Muscle layer of duodenum (tissue), 2 donors: ENCODE results near the gene PRTG.

Source experiments
- H3K27ac ChIP-seq: one replicate; pipeline ENCODE4 v1.7.0; 2013; ENCODE audit warnings: mild to moderate bottlenecking, low read length
- H3K27me3 ChIP-seq: one replicate; pipeline ENCODE4 v1.7.0; 2013; ENCODE audit warnings: low read depth, mild to moderate bottlenecking, control low read depth, low read length
- H3K36me3 ChIP-seq, 2 donors: one replicate each; pipeline ENCODE4 v1.7.0; 2013; ENCODE audit warnings: low read length in 2 of 2, control low read depth in 1 of 2, mild to moderate bottlenecking in 1 of 2; ENCODE audit not compliant: insufficient read depth in 2 of 2, control insufficient read depth in 1 of 2
- H3K4me1 ChIP-seq, 2 donors: one replicate each; pipeline ENCODE4 v1.7.0; 2013; ENCODE audit warnings: low read length in 2 of 2, mild to moderate bottlenecking in 2 of 2, control low read depth in 1 of 2, moderate library complexity in 1 of 2; ENCODE audit not compliant: insufficient read depth in 2 of 2, control insufficient read depth in 1 of 2
- H3K4me3 ChIP-seq, 2 donors: one replicate each; pipeline ENCODE4 v1.7.0; 2013; ENCODE audit warnings: low read length in 2 of 2, low read depth in 1 of 2, mild to moderate bottlenecking in 1 of 2
- H3K9me3 ChIP-seq, 2 donors: one replicate each; pipeline ENCODE4 v1.7.0; 2013; ENCODE audit warnings: low read length in 2 of 2, control low read depth in 1 of 2, mild to moderate bottlenecking in 1 of 2; ENCODE audit not compliant: control insufficient read depth in 1 of 2
- donor health status: healthy.

Gene PRTG

GRCh38 chr15:55714064-55714463 lies 28.9 kb downstream of the PRTG start:
- no peaks in the 10 kb centered on the region for H3K4me1 ChIP-seq
- H3K9me3 ChIP-seq = no peaks in the 10 kb centered on the region
- H3K27ac ChIP-seq = no peak overlapping the region
- H3K4me3 ChIP-seq = no peak overlapping the region
- H3K27me3 ChIP-seq = no peaks in the 10 kb centered on the region
- no peaks in the 10 kb centered on the region for H3K36me3 ChIP-seq

- Histone ChIP-seq H3K4me1 (no peaks in the 10 kb centered on the region), H3K4me3 (no peak overlapping the region), H3K27me3 (no peaks in the 10 kb centered on the region), H3K9me3 (no peaks in the 10 kb centered on the region), H3K36me3 (no peaks in the 10 kb centered on the region), H3K27ac (no peak overlapping the region)
Observed at GRCh38 chr15:55712363-55712762, 30.6 kb downstream of the PRTG start.

DNA sequence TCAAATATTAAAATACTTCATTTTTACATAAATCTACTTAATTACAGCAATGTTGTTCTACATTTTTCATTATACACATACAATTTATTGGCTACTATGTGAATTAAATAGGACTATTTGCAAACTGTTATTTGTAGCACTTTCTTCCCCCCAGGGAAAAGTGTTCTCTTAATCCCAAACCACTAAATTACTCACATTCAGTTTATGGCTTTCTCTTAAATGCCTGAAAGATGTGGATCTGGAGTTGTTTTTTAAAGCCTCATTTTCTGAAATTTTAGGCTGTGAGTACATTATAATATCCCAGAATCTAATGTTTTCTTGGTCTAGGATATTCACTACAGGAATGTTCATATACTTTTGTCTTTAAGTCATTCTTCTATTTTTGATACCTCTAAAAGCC lies 32.7 kb downstream of the PRTG start:
- Histone ChIP-seq H3K27ac (no peak overlapping the region), H3K36me3 (no peaks in the 10 kb centered on the region), H3K9me3 (no peaks in the 10 kb centered on the region), H3K27me3 (no peaks in the 10 kb centered on the region), H3K4me1 (no peaks in the 10 kb centered on the region), H3K4me3 (no peak overlapping the region)

DNA sequence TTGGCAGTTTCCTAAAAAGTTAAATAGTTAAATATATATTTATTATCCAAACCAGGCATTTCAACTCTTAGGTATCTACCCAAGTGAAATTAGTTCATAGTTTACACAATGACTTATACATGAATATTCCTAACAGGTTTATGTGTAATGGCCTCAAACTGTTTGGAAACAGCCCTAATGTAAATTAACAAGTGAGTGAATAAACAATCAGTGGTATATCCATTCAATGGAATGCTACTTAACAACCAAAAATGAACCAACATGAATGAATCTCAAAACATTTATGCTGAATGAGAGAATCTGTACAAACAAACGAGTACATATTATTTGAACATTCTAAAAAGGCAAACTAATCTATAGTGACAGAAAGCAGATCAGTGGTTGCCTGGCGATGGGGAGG lies 33.5 kb downstream of the PRTG start:
- H3K27ac ChIP-seq = no peak overlapping the region

GRCh38 chr15:55708720-55709119 lies 34.2 kb downstream of the PRTG start:
- Histone ChIP-seq H3K27me3 (no peaks in the 10 kb centered on the region), H3K4me3 (no peak overlapping the region), H3K36me3 (no peaks in the 10 kb centered on the region), H3K4me1 (no peaks in the 10 kb centered on the region), H3K27ac (no peak overlapping the region), H3K9me3 (no peaks in the 10 kb centered on the region)

More for the DNA sequence above, 33.5 kb downstream of the PRTG start:
- Histone ChIP-seq H3K27me3 (no peaks in the 10 kb centered on the region), H3K4me1 (no peaks in the 10 kb centered on the region), H3K9me3 (no peaks in the 10 kb centered on the region), H3K4me3 (no peak overlapping the region), H3K36me3 (no peaks in the 10 kb centered on the region)

GRCh38 chr15:55707951-55708350 lies 35.0 kb downstream of the PRTG start:
- no peaks in the 10 kb centered on the region for H3K36me3 ChIP-seq
- no peak overlapping the region for H3K27ac ChIP-seq
- H3K4me3 ChIP-seq = no peak overlapping the region
- no peaks in the 10 kb centered on the region for H3K9me3 ChIP-seq
- no peaks in the 10 kb centered on the region for H3K27me3 ChIP-seq
- H3K4me1 ChIP-seq = no peaks in the 10 kb centered on the region

- H3K4me3 ChIP-seq = no peak overlapping the region
- no peaks in the 10 kb centered on the region for H3K36me3 ChIP-seq
- H3K9me3 ChIP-seq = no peaks in the 10 kb centered on the region
- H3K27me3 ChIP-seq = no peaks in the 10 kb centered on the region
- no peak overlapping the region for H3K27ac ChIP-seq
- no peaks in the 10 kb centered on the region for H3K4me1 ChIP-seq
Observed at GRCh38 chr15:55707518-55707917, 35.4 kb downstream of the PRTG start.

DNA sequence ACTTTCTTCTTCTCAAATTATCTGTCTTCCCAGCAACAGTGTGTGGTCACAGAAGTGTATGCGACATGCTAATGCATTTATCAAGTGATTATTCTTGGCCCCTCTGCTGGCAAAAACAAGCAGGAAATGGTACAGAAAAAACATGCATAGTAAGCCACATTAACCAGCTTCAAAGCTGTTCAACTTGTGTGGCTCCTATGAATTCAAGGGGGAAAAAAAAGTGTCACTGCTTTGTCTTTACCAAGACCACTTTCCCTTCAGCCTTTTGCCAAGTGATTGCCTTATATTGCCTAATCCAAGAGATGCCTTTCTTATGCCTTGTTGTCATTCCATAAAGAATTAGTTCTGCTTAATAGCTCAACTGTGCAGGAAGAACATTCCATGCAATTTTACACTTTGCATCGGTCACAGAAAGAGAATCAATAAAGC lies 39.1 kb downstream of the PRTG start:
- Histone ChIP-seq H3K4me1 (no peaks in the 10 kb centered on the region), H3K27ac (no peak overlapping the region), H3K27me3 (no peaks in the 10 kb centered on the region), H3K36me3 (no peaks in the 10 kb centered on the region), H3K9me3 (no peaks in the 10 kb centered on the region), H3K4me3 (no peak overlapping the region)

- no peak overlapping the region for H3K4me3 ChIP-seq
- no peaks in the 10 kb centered on the region for H3K9me3 ChIP-seq
- no peaks in the 10 kb centered on the region for H3K4me1 ChIP-seq
- H3K27ac ChIP-seq = no peak overlapping the region
- no peaks in the 10 kb centered on the region for H3K36me3 ChIP-seq
- H3K27me3 ChIP-seq = no peaks in the 10 kb centered on the region
Observed at GRCh38 chr15:55700876-55701275, 42.1 kb downstream of the PRTG start.

DNA sequence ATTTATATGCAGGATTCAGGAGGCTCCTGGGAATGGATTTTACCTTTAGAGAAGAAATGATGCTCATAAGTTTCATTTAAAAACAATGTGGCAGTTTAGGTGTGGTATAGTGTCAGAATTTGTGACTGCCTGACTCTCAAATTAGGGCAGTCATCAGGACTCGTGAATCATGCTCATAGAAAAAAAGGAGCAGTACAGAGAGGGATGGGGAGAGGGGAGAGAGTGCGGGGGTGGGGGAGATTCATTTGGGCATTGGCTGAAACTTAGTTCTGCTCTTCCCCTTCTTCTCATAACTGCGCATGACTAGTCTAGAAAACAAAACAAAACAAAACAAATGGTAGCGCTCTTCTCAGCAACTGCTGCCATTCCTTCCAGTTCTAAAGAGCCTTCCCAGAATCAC lies 44.3 kb downstream of the PRTG start:
- H3K4me3 ChIP-seq = no peak overlapping the region

GRCh38 chr15:55696221-55696620 lies 46.7 kb downstream of the PRTG start:
- Histone ChIP-seq H3K27ac (no peak overlapping the region), H3K4me3 (no peak overlapping the region), H3K27me3 (no peaks in the 10 kb centered on the region), H3K4me1 (no peaks in the 10 kb centered on the region), H3K9me3 (no peaks in the 10 kb centered on the region), H3K36me3 (no peaks in the 10 kb centered on the region)

More for the DNA sequence above, 44.3 kb downstream of the PRTG start:
- Histone ChIP-seq H3K27me3 (no peaks in the 10 kb centered on the region), H3K9me3 (no peaks in the 10 kb centered on the region), H3K27ac (no peak overlapping the region), H3K4me1 (no peaks in the 10 kb centered on the region), H3K36me3 (no peaks in the 10 kb centered on the region)

DNA sequence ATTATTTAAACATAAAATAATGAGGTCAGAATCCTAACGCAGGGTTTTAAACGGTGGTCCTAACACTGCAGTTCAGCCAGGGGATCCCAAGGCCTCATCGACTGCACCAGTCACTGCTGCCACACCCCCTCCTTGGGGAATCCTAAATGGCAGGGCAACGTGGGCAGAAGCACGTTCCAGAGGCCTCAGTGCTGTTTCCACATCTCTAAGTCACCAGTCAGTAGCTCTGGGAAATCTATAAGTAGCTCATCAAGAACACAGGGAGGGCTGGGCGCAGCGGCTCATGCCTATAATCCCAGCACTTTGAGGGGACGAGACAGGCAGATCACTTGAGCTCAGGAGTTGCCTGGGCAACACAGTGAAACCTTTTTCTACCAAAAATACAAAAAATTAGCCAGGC lies 47.5 kb downstream of the PRTG start:
- Histone ChIP-seq H3K4me3 (no peak overlapping the region), H3K36me3 (no peaks in the 10 kb centered on the region), H3K27ac (no peak overlapping the region), H3K9me3 (no peaks in the 10 kb centered on the region), H3K4me1 (no peaks in the 10 kb centered on the region), H3K27me3 (no peaks in the 10 kb centered on the region)
